CD4-positive, alpha-beta T cell (primary cell): Measurements from ENCODE around the gene MGAT5. TPM values are rescaled to one million over a fixed set of nuclear protein-coding genes. Genes with fewer than 3 reads are reported as not detected.
"Not testable (repeated sequence)": the region's sequence is repeated elsewhere in the genome, so short reads cannot be mapped to it uniquely, and the experiment has no call there.

Experiments
- ATAC-seq: fragments of 200-7000 bp; cut with Tn5 transposase; one replicate; pipeline ENCODE4 v1.10.0; 2022; ENCODE audit warnings: mild to moderate bottlenecking; ENCODE audit not compliant: poor library complexity
- CTCF ChIA-PET: fragments of 350-600 bp; sonication (Branson Sonifier 250); formaldehyde crosslinking; loops from one replicate; lab custom pipeline; 2021; ENCODE audit warnings: antibody characterized with exemption, inconsistent platforms; lab: Charles Lee
- POLR2A ChIA-PET: fragments of 350-600 bp; sonication (Branson Sonifier 250); formaldehyde crosslinking; loops from one replicate; lab custom pipeline; 2021; ENCODE audit warnings: antibody characterized with exemption, inconsistent platforms; lab: Charles Lee
- DNase-seq, 14 experiments: peaks; one replicate each; pipeline ENCODE4 v3.0.0-alpha.2; 2013 to 2020; ENCODE audit warnings: mixed read lengths in 2 of 14
- H3K27ac ChIP-seq, 2 donors: one replicate each; pipeline versions ENCODE4 v1.5.1 to v1.7.0; 2013; ENCODE audit warnings: low read length in 2 of 2, low read depth in 1 of 2, mild to moderate bottlenecking in 1 of 2
- H3K27me3 ChIP-seq, 2 experiments: 1 replicate in 1 of 2; 2 replicates in 1 of 2; pipeline versions ENCODE4 v1.6.1 to v1.7.0; 2013; ENCODE audit warnings: low read length in 2 of 2, control low read depth in 1 of 2, mild to moderate bottlenecking in 1 of 2, moderate library complexity in 1 of 2; ENCODE audit not compliant: insufficient read depth in 2 of 2, control insufficient read depth in 1 of 2
- H3K36me3 ChIP-seq: one replicate; pipeline ENCODE4 v1.6.1; 2013; ENCODE audit warnings: low read length, control low read depth; ENCODE audit not compliant: insufficient read depth
- H3K4me1 ChIP-seq: one replicate; pipeline ENCODE4 v1.6.1; 2013; ENCODE audit warnings: low read length, control low read depth; ENCODE audit not compliant: insufficient read depth
- H3K4me3 ChIP-seq: one replicate; pipeline ENCODE4 v1.5.1; 2013; ENCODE audit warnings: mild to moderate bottlenecking, low read length, moderate library complexity
- H3K9me3 ChIP-seq, 2 experiments: 1 replicate in 1 of 2; 2 replicates in 1 of 2; pipeline versions ENCODE4 v1.6.1 to v1.7.0; 2013; ENCODE audit warnings: low read length in 2 of 2, mild to moderate bottlenecking in 2 of 2, control low read depth in 1 of 2, moderate library complexity in 1 of 2; ENCODE audit not compliant: control insufficient read depth in 1 of 2, insufficient read depth in 1 of 2
- H3K27ac Mint-ChIP-seq: one replicate; pipeline ENCODE4 v1.8.0; 2020; ENCODE audit warnings: mixed read lengths
- H3K27me3 Mint-ChIP-seq: one replicate; pipeline ENCODE4 v1.8.0; 2021; ENCODE audit warnings: mixed read lengths
- H3K36me3 Mint-ChIP-seq: one replicate; pipeline ENCODE4 v1.8.0; 2021; ENCODE audit warnings: low read depth, mixed read lengths
- H3K4me1 Mint-ChIP-seq: one replicate; pipeline ENCODE4 v1.8.0; 2021; ENCODE audit warnings: low read depth, mixed read lengths
- H3K4me3 Mint-ChIP-seq: one replicate; pipeline ENCODE4 v1.8.0; 2020; ENCODE audit warnings: mild to moderate bottlenecking, mixed read lengths
- H3K9me3 Mint-ChIP-seq: one replicate; pipeline ENCODE4 v1.8.0; 2020; ENCODE audit warnings: mixed read lengths
- CTCF ChIP-seq: fragments of 200-600 bp; IDR thresholded peaks from one replicate; pipeline ENCODE4 v1.8.0; 2022; ENCODE audit warnings: antibody characterized with exemption, mild to moderate bottlenecking
- intact Hi-C, 2 experiments: fragments of 100-400 bp; cut with DNase I in 1 of 2; cut with micrococcal nuclease in 1 of 2; formaldehyde crosslinking; loops; one replicate each; pipeline versions ENCODE4 v1.15.1 to v1.9.0; 2023 to 2025; cut with DNase I, micrococcal nuclease
- total RNA-seq, 174 experiments: library from RNA in 2 of 174; stranded (reverse) in 2 of 174; gene quantifications; one replicate each; pipeline ENCODE4 v1.2.3 and lab custom pipeline; 2021 to 2026

Gene MGAT5
- total RNA-seq, 2 experiments from 2014 or later = 77.5 to 77.8 TPM

GRCh38 chr2:134292514-134292913, 38.6 kb downstream of the MGAT5 start:
- Histone ChIP-seq H3K27ac (peak overlapping the region in 1 of 2 donors; percentile 16), H3K4me3 (no peak overlapping the region), H3K36me3 (peaks cover 9% of the 10 kb centered on the region), H3K4me1 (peaks cover 58% of the 10 kb centered on the region), H3K9me3 (no peaks in the 10 kb centered on the region), H3K27me3 (no peaks in the 10 kb centered on the region)
- ChIA-PET POLR2A (interaction anchor here (1.5 kb wide), 1 partner anchor 9 kb away, joined by 3 read pairs; no protein-coding TSS in a partner anchor), CTCF (no interaction called here)
- Mint-ChIP-seq H3K27me3 (no peaks in the 10 kb centered on the region), H3K4me1 (peaks cover 5% of the 10 kb centered on the region), H3K36me3 (peaks cover 12% of the 10 kb centered on the region), H3K4me3 (no peak overlapping the region), H3K27ac (no peak overlapping the region), H3K9me3 (no peaks in the 10 kb centered on the region)
- DNase-seq (no peak), ATAC-seq (no peak)
- no peak for TF ChIP-seq CTCF
- intact Hi-C loops = loop anchor here in 1 of 2 experiments (5.0 kb wide), 1 partner anchor 35 kb away; no protein-coding TSS in a partner anchor

DNA sequence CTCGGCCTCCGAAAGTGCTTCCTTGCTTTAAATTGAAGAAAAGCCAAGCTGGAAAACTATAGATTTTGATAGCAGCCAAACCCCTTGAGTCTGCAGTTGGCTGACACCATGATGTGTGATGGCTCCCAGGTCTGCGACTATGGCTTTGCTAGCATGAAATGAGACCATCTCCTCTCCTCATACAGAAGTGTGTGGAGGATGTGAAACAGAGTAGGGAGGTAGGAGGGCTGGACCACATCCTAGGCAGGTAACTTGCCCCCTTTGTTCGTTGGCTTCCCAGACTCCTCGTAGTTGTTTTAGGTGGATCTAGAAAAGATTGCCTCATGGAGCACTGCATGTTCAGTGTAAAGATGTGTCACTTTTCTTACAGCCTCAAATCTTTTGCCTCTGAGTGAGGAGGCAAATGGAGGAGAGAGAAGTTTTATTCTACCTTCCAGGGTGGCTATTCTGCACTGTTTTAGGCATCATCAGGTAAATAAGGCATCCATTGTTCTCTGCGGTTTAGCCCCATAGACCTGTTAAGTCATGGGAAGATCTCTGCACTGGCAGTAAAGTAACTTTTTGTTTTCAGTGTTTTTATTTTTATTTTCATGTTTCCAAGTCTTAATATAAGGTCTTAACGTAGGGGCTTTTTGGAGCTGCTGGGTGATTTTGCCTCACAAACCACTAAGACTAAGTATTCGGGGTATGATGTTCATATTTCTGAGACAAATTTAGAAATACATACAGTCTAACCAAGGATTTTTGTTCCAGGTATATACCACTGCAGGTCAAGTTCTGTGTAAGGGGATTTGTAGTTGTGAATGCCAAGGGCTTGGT, 40.1 kb downstream of the MGAT5 start:
- Mint-ChIP-seq H3K36me3 (peaks cover 15% of the 10 kb centered on the region), H3K4me1 (peaks cover 13% of the 10 kb centered on the region), H3K27me3 (no peaks in the 10 kb centered on the region), H3K27ac (no peak overlapping the region), H3K9me3 (no peaks in the 10 kb centered on the region), H3K4me3 (peak overlapping the region; percentile 7)
- ChIA-PET CTCF (no interaction called here), POLR2A (interaction anchor here (1.0 to 1.1 kb wide), 2 partner anchors 11 to 58 kb away, joined by 3 to 4 read pairs; no protein-coding TSS in a partner anchor)
- Histone ChIP-seq H3K27ac (no peak overlapping the region), H3K9me3 (no peaks in the 10 kb centered on the region), H3K36me3 (peaks cover 10% of the 10 kb centered on the region), H3K4me3 (no peak overlapping the region), H3K27me3 (no peaks in the 10 kb centered on the region), H3K4me1 (peaks cover 47% of the 10 kb centered on the region)
- ATAC-seq (no peak), DNase-seq (no peak)
- TF ChIP-seq CTCF = no peak
- intact Hi-C loops = loop anchor here in 1 of 2 experiments (5.0 kb wide), 1 partner anchor 37 kb away; no protein-coding TSS in a partner anchor

DNA sequence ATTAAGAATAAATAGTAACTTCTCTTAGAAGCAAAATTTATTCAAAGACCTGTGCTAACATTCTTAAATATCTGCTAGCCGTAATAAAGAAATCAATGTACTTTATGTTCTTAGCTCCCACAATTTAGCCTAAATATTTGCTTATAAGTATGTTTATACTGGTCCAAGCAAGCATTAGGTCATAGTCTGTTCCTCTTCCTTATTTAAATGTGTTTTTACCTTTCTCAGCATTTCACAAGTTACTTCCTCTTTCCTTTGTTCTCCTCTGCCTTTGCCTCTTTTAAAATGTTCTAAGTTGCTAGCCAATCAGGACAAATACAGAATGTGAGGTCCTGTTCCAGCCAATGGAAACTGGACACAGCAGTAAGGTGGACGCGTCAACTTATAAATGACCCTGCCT, 40.7 kb downstream of the MGAT5 start:
- H3K36me3 ChIP-seq = peaks cover 14% of the 10 kb centered on the region
- H3K4me3 ChIP-seq, CTCF ChIA-PET, ATAC-seq, H3K9me3 ChIP-seq, H3K27ac ChIP-seq, DNase-seq, POLR2A ChIA-PET, H3K27ac Mint-ChIP-seq, H3K9me3 Mint-ChIP-seq, H3K27me3 ChIP-seq, H3K27me3 Mint-ChIP-seq: not testable (repeated sequence)
- H3K4me3 Mint-ChIP-seq = peak overlapping the region; percentile 4
- peaks cover 40% of the 10 kb centered on the region for H3K4me1 ChIP-seq
- H3K36me3 Mint-ChIP-seq = peaks cover 17% of the 10 kb centered on the region
- peaks cover 20% of the 10 kb centered on the region for H3K4me1 Mint-ChIP-seq
- intact Hi-C loops = loop anchor here in 1 of 2 experiments (5.0 kb wide), 1 partner anchor 37 kb away; no protein-coding TSS in a partner anchor
